T-helper 1 cell treated with Interleukin-12 subunit alpha and Interleukin-12 subunit beta and Interleukin-4 antibody, amounts not matched to agents 30 μg/mL and 1 μg/mL, for 36 hours (primary cell): Measurements from ENCODE around the gene SLC35E2B.
"Not testable (repeated sequence)": the region's sequence is repeated elsewhere in the genome, so short reads cannot be mapped to it uniquely, and the experiment has no call there.

Source experiments
- H3K27ac Mint-ChIP-seq: one replicate; pipeline ENCODE4 v1.8.0; 2021; ENCODE audit warnings: mild to moderate bottlenecking, mixed read lengths
- H3K27me3 Mint-ChIP-seq: one replicate; pipeline ENCODE4 v1.8.0; 2021; ENCODE audit warnings: low read depth, mixed read lengths
- H3K36me3 Mint-ChIP-seq: one replicate; pipeline ENCODE4 v1.8.0; 2021; ENCODE audit warnings: low read depth, mixed read lengths
- H3K4me1 Mint-ChIP-seq: one replicate; pipeline ENCODE4 v1.8.0; 2021; ENCODE audit warnings: low read depth, mixed read lengths
- H3K4me3 Mint-ChIP-seq: one replicate; pipeline ENCODE4 v1.8.0; 2021; ENCODE audit warnings: mild to moderate bottlenecking, moderate library complexity, mixed read lengths
- H3K9me3 Mint-ChIP-seq: one replicate; pipeline ENCODE4 v1.8.0; 2021; ENCODE audit warnings: mixed read lengths

Gene SLC35E2B

DNA sequence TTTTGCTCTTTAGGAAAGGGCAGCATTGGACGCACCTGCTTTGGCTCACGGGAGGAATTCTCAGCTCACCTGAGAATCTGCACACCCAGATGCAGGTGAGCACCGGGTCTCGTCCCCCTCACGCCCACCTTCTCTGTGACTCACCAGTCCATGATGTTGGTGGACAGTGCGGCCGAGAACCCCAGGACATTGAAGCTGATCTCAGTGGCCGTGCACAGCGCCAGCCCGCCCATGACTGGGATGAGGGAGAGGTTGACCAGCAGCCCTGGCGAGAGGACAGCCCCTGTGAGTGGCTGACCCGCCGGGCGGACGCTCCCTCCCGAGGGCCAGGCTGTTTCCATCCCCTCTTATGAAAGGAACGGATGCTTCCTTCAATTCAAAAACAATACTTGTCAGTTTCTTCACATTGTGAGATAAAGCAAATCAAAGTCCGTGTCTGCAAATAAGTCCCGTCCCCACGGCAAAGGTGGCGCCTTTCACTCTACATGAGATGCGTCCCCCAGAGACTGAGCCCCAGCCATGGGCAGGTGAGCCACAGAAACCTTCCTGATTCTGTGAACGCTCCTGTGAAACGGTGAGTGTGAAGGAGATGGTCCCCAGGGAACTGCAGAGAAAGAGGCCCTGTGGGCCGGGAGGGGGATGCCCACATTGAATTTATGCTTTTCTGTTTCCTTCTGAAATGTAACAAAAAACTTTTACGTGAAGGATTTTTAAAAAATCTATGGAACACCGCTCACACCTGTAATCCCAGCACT lies 21.1 kb downstream of the SLC35E2B start:
- H3K4me3 Mint-ChIP-seq = no peak overlapping the region
- H3K9me3 Mint-ChIP-seq = no peaks in the 10 kb centered on the region
- H3K4me1 Mint-ChIP-seq = no peaks in the 10 kb centered on the region
- H3K36me3 Mint-ChIP-seq = peaks cover 11% of the 10 kb centered on the region
- no peaks in the 10 kb centered on the region for H3K27me3 Mint-ChIP-seq
- H3K27ac Mint-ChIP-seq = no peak overlapping the region

DNA sequence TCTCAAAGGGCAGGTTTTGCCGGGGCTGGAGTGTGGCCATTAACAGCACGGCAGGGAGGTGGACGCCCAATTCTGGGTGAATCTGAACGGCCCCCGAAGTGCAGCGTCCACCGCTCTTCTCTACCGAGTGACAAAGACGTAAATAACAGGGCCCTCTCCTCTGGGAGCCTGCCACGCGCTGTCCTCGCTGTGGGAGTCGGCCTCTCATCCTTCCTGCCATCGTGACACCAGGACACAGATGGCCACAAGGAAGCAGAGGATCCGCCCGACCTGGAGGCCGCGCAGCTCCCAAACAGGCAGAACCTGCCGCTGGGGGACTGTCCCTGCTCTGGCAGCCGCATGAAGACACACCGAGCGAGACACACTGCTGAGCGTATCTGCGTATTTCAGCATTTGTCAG lies 21.7 kb downstream of the SLC35E2B start:
- Mint-ChIP-seq H3K9me3 (no peaks in the 10 kb centered on the region), H3K4me3 (no peak overlapping the region), H3K4me1 (no peaks in the 10 kb centered on the region), H3K36me3 (peaks cover 11% of the 10 kb centered on the region), H3K27ac (no peak overlapping the region), H3K27me3 (no peaks in the 10 kb centered on the region)

DNA sequence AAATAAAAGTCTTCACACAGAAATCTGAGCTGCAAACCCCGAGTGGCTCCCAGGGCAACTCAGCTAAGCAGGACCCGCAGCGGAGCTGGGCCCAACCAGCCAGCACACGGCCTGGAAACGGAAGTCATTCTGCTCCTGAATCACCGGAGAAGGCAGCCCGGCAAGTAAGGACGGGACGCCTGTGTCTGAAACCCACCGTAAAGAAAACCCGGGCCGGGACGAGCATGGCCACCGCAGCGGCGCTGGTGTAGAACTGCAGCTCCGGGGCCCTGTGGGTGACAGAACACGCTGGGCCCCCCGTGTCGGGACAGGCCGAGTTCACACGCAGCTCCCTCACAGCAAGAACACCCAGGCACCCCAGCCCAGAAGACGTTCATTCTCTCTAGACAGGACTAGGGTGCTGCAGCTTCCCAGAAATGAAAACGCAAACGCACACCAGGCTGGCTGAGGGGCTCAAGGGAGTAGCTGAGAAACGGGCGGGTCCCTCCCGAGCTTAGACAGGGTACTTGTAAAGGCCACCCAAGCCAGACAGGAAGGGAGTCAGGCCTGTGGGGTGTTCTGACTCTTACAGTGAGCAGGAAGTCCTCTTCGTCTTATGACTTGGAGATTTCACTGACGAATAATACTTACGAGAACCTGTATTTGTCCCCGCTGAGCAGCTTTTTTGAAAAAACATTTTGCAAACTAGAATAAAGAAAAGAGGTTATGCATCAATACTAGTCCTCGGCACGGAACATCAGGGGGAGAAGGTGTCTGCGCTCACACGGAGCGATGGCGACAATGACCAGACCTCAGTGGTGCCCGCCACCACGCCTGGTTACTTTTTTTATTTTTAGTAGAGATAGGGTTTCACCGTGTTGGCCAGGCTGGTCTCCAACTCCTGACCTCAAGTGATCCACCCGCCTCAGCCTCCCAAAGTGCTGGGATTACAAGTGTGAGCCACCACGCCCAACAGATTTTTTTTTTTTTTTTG lies 22.8 kb downstream of the SLC35E2B start:
- H3K4me1 Mint-ChIP-seq = no peaks in the 10 kb centered on the region
- no peak overlapping the region for H3K4me3 Mint-ChIP-seq
- no peaks in the 10 kb centered on the region for H3K27me3 Mint-ChIP-seq
- H3K9me3 Mint-ChIP-seq = no peaks in the 10 kb centered on the region
- peaks cover 11% of the 10 kb centered on the region for H3K36me3 Mint-ChIP-seq
- H3K27ac Mint-ChIP-seq = no peak overlapping the region

DNA sequence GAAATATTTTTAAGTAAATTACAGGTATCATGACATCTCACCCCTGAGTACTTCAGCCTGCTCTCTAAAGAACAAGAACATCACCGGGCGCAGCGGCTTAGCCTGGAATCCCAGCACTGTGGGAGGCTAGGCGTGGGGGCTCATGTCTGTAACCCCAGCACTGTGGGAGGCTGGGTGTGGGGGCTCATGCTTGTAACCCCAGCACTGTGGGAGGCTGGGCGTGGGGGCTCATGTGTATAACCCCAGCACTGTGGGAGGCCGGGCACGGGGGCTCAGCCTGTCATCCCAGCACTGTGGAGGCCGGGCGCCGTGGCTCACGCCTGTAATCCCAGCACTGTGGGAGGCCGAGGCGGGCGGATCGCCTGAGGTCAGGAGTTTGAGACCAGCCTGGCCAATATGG lies 26.1 kb downstream of the SLC35E2B start:
- H3K4me1 Mint-ChIP-seq = peaks cover 4% of the 10 kb centered on the region
- no peak overlapping the region for H3K4me3 Mint-ChIP-seq
- H3K9me3 Mint-ChIP-seq = no peaks in the 10 kb centered on the region
- H3K27me3 Mint-ChIP-seq = no peaks in the 10 kb centered on the region
- H3K27ac Mint-ChIP-seq = no peak overlapping the region
- peaks cover 5% of the 10 kb centered on the region for H3K36me3 Mint-ChIP-seq

DNA sequence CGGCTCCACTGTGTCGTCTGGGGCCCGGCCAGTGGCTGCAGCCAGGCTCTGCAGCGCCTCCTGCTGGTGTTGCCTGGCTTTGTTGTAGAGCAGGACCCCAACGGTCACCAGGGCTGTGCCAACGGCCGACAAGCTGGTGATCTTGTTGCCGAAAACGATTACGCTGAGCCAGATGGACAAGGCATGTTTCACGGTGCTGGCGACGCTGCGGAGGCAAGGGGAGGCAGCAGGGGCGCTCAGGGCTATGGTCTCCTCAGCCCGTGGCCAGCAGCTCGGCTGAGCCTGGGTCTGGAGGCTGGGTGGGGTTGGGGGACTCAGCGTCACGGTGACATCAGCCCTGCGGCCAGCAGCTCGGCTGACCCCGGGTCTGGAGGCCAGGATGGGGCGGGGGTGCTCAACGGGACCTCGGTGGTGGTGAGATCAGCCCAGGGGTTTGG lies 26.8 kb downstream of the SLC35E2B start:
- H3K9me3 Mint-ChIP-seq = no peaks in the 10 kb centered on the region
- H3K4me3 Mint-ChIP-seq = no peak overlapping the region

DNA sequence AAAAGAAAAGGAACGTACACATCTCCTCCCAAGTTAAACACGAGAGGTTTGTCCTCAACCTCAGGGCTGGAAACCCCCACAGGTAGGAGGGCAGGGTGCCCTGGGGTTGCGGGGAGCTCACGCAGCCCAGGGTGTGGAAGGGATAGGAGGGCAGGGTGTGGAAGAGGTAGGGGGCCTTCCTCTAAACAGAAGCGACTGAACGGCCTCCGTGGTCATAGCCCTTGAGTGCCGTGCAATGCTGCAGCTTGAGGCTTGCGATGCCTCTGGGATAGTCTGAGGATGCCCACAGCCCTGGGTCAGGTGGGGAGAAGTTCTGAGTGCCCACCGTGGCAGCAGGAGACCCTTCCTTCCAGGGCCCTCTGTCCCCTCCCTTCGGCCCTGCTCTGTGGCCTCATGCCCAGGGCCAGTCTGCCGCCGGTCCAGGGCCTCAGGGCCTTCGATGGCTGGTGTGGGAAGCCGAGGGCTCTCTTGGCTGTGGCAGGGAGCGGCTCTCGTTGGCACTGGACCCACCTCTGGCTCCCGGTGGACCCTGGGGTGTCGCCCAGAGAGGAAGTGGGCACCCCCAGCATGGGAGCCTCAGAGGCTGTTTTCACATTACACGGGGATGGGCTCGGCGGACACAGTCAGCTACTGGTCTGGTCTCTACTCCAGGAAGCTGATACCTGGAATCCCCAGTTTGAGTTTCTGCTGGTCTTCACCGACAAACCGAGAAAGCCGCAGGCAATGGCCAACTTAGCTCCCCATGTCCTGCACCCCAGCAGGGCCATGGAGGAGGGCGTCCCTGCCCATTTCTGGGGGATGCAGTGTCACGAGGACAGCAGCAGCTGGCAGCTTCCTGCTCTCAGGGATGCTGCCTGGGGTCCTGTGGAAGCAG lies 27.4 kb downstream of the SLC35E2B start:
- no peaks in the 10 kb centered on the region for H3K27me3 Mint-ChIP-seq
- H3K9me3 Mint-ChIP-seq = no peaks in the 10 kb centered on the region
- H3K4me3 Mint-ChIP-seq = no peak overlapping the region
- H3K4me1 Mint-ChIP-seq = peaks cover 4% of the 10 kb centered on the region
- H3K36me3 Mint-ChIP-seq = peaks cover 5% of the 10 kb centered on the region
- H3K27ac Mint-ChIP-seq = no peak overlapping the region

More for the DNA sequence above, 26.8 kb downstream of the SLC35E2B start:
- H3K4me1 Mint-ChIP-seq = peaks cover 4% of the 10 kb centered on the region
- H3K27ac Mint-ChIP-seq = no peak overlapping the region
- H3K27me3 Mint-ChIP-seq = no peaks in the 10 kb centered on the region
- peaks cover 5% of the 10 kb centered on the region for H3K36me3 Mint-ChIP-seq

DNA sequence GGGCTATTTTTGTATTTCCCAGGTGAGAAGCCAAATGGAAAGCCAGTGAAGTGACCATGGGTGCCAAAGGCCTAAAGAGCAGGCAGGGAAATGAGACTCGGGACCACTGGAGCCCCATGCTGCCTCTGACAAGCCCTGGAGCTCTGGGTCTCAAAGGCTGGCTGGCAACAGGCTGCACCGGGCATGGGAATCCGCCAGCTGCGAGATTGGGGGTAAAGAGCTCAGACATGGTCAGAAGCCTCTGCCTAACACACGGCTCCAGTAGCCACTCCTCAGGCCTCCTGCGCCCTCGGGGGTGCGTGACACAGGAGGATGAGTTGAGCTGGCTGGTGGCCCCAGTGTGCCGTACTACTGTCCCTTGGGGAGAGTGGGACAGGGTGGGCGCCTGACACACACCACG lies 28.3 kb downstream of the SLC35E2B start:
- not testable (repeated sequence) for H3K27me3 Mint-ChIP-seq, H3K9me3 Mint-ChIP-seq, H3K36me3 Mint-ChIP-seq, H3K4me3 Mint-ChIP-seq, H3K4me1 Mint-ChIP-seq, H3K27ac Mint-ChIP-seq

DNA sequence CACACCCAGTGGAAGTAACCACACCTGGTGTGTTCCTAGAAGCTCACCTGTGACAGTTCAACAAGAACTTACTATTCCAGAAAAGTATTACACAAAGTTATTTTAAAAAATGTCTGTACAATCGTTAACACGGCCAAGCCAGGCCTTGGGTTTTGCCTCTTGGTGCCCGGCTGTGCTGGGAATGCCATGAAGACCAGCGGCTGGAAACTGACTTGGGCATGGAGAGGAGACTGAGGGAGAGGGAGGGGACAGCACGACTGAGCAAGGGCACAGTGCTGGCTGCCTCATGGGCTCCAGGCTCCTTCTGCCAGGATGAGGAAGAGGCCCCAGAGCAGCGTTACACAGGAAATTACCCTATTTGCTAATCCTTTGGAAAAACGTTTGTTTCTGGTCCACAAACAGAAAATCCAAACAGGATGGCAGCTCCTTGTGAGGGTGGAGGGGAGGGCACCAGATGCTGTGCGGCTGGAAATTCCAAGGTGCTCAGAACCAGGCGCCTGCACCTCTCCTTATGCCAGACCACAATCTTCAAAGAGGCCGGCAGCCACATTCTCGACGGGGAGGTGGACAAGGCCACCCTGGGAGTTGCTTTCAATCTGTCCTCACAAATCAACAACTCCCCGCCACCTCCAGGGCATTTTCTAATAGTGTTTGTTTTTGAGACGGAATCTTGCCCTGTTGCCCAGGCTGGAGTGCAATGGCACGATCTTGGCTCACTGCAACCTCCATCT lies 29.6 kb downstream of the SLC35E2B start:
- H3K36me3 Mint-ChIP-seq, H3K4me3 Mint-ChIP-seq, H3K4me1 Mint-ChIP-seq, H3K27me3 Mint-ChIP-seq, H3K27ac Mint-ChIP-seq, H3K9me3 Mint-ChIP-seq: not testable (repeated sequence)

DNA sequence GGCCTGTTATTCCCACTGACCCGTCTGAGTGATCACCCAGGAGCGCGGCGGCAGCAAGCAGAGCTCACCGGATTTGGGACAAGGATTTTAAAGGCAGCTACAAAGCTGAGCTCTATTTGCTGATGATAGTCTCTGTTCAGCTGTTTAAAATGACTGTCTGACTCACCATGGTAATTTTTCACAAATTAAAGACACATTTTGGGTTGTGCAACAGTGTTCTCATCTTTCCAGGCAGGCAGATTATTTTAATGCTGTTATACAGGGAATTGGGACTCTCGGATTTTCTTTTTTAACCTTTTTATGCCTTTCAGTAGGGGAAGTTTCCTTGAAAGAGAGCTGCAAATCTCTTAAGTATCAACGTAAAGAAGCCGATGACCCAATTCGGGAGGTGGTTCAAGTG lies 30.2 kb downstream of the SLC35E2B start:
- not testable (repeated sequence) for H3K4me3 Mint-ChIP-seq, H3K27me3 Mint-ChIP-seq, H3K36me3 Mint-ChIP-seq, H3K27ac Mint-ChIP-seq, H3K9me3 Mint-ChIP-seq, H3K4me1 Mint-ChIP-seq

DNA sequence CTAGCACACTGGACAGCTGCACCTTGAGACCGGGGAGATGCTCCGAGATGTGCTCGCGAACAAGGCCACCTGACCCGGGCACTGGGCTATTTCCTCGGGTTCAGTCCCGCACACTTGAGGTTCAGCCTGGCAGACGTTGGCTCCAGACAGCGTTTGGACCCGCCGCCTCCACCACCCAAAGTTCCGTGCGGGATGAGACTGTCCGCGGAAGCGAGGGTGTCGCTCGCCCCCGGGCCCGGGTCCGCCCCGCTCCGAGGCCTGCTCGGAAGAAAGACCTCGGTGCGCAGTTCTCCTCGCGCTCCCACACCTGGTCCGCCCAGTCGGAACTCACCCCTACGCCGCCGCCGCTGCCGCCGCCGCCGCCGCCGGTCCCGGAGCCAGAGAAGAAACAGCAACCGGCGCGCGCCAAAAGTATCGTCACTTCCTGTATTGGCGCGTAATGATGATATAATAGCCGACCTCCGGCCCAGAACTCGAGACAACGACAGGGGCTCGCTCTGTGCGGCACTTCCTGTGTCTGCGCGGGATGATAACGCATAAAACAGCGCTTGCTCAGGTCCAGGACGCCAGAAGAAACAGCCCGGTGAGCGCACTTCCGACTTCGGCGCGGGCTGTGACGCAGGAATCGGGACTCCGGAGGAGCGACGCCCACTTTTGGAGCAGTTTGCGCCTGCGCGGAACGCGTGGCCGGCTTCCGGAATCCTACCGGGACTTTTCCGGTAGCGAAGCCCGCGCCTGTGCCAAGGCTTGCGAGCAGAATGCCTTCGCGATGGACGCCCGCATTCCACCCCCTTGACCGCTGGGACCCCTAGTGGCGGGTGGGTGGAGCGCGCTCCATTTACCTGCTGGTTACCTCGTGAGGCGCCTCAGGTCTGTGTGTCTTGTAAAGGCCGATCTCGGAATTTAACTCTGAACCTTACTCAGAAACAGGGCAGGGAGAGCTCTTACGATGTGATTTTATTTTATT lies 33.7 kb downstream of the SLC35E2B start, which contains the start of gene CDK11B:
Gene CDK11B (minus strand): TSS at position 422 of the 967 bp plus-strand sequence. CDS start 1,519 bp downstream, outside the sequence.
- H3K27me3 Mint-ChIP-seq, H3K4me1 Mint-ChIP-seq, H3K9me3 Mint-ChIP-seq, H3K36me3 Mint-ChIP-seq: not testable (repeated sequence)
- H3K27ac Mint-ChIP-seq = peak within 1 kb of the TSS; percentile 100
- peak within 1 kb of the TSS; percentile 90 for H3K4me3 Mint-ChIP-seq

DNA sequence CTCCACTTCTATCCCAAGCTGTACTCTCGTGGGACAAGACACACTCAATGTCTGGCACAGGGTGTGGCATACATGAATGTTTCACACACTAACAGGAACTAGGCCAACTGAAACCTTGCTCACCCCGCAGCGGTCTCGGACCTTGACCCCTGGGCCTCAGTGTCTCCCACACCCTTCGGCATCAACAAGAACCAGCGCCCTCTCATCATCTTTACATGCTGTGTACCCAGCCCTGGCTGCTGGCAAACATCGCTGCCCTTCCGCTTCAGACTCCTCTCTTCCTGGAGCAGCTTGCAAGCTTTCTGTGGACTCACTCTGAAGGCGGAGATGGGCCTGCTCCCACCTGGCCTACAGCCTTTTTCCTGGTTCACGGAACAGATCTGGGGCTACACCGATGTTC lies 44.3 kb downstream of the SLC35E2B start:
- H3K9me3 Mint-ChIP-seq, H3K27ac Mint-ChIP-seq, H3K4me3 Mint-ChIP-seq, H3K4me1 Mint-ChIP-seq, H3K27me3 Mint-ChIP-seq: not testable (repeated sequence)
- peaks cover 43% of the 10 kb centered on the region for H3K36me3 Mint-ChIP-seq

DNA sequence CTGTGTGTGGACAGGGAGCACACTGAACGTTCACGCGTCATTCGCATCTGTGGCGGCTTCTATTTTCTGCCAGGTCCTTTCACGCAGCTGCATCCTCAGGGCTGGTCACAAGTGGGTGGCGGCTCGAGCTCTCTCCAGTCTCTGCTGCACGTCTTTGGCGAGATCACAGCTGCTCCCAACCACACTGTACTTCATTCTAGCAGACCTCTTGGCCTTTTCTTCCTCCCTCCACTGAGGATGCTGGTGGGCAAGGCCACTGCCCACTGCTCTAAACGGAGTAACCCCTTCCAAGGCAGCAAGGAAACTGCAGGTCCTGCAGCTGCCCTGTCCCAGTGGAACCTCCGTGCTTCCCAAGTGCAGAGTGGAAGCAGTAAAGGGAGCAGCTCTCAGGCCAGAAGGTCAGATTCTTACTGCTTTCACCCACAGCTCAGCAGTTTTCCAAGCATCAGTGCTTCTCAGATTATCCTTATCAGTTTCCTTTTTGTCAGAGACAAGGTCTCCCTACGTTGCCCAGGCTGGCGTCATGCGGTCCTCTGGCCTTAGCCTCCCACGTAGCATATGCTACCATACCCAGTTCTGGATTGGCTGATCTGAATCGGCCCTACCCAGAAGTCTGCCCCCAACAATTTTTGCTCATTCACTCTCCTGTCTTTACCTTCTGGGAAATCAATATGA lies 44.9 kb downstream of the SLC35E2B start:
- peaks cover 43% of the 10 kb centered on the region for H3K36me3 Mint-ChIP-seq
- not testable (repeated sequence) for H3K9me3 Mint-ChIP-seq, H3K27ac Mint-ChIP-seq, H3K27me3 Mint-ChIP-seq, H3K4me3 Mint-ChIP-seq, H3K4me1 Mint-ChIP-seq
